ENCODE measurements around the gene CHST8.
A peak's percentile ranks its signal among the peaks of the same experiment; 100 is the strongest.

CHST8 gene

DNA sequence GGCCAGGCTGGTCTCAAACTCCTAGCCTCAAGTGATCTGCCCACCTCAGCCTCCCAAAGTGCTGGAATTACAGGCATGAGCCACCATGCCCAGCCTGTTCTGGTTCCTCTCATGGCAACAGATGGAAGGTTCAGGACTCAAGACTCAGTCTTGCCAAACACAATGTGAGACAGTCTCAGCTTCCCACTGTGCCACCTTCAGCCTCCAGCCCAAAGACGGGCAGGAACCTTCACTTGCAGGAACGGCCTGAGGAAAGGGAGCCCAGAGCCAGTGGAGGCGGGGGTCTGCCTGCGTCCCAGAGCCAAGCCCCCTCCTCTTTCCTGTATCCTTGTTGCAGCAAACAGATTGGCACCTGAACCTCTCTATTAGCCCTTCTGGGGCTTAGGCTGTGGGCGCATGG is 2.9 kb upstream of the CHST8 start:
- no peak for DNase-seq

GRCh38 chr19:33620611-33621010 is 1.1 kb upstream of the CHST8 start:
- DNase-seq, result no peak

- DNase-seq, result no peak
Measured at GRCh38 chr19:33621065-33621785, 528 bp upstream of the CHST8 start.

GRCh38 chr19:33622505-33622808 is 704 bp downstream of the CHST8 start:
- DNase-seq, result no peak

GRCh38 chr19:33622809-33623511 is 1.2 kb downstream of the CHST8 start:
- peak; percentile 10 for DNase-seq

DNA sequence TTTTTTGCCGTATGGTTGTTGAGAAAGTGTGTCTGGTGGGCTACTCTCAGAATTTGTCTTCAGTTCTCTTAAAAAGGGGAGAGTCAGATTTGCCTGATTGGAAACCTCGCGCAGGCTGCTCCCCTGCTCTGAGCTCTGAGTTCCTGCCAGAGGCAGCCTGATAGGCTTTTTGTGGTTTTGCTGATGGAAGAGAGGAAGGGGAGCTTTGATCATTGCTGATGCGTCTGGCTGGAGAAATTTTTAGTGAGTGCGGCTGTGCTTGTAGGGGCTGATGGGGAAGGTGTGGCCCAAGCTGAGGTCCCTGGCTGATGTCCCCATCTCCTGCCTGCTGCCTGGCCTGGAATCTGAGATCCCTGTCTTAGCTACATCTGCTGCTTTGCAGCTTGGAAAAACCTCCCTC is 2.8 kb downstream of the CHST8 start:
- DNase-seq, result no peak

- DNase-seq, result no peak
Measured at GRCh38 chr19:33627526-33627925, 5.8 kb downstream of the CHST8 start.

DNA sequence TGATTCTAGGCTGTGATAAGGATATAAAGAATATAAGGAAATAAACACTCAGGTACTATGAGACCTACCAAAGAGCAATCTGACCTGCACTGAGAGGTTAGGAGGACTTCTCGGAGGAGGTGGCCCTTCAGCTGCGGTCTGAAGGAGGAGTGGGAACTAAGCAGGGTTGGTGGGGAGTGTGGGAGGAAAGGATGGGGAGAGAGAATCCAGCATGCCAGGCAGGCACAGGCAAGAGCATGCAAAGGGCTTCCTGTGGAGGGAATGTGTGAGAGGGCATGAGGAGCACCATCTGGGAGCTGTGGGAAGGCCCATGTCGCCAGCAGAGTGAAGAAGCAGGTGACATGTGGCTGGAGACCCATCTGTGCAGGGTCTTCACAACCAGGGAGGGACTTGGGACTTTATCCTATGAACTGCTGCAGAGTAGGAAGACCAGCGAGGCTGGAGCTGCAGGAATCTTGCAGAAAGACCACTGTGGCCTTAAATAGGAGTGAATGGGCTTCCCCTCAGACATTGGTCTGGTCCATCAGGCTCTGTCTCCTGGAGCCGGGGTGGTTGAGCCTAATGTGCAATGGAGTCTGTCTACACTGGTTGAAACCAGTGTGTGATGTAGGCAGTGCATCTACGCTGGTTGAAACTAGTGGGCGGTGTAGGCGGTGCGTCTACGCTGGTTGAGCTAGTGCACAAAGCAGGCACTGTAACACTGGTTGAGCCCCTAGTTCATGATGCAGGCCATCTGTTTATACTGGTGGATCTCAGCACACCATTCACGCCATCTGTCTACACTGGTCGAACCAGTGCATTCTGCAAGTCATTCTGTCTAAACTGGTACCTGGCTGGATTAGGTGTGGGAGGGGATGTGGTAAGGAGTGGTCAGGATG is 6.4 kb downstream of the CHST8 start:
- DNase-seq, result no peak

GRCh38 chr19:33628921-33629825 is 7.4 kb downstream of the CHST8 start:
- no peak for DNase-seq

DNA sequence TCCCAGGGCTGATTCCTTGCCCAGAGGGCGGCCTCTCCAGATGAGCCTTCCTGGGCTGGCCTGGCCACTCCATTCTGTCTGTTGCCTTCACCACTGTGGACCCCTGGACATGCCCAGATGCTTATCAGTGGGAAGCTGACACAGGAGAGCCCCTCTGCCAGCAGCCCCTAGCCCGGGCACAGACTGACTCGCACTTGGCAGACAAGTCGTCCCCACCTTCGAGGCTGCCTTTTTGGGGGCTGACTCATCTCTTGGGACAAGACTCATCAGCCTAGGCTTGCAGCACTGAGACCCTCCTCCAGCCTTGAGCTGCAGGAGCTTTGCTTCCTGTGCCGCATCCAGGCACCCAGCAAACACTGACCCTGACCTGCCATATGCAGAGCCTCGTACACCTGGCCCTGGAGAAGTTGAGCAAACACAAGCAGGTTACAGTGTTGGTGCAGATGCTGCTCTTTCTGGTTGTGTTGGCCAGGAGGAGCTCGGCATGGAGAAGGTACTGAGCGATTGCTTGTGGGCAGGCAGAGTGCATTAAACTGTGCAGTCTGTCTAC is 8.1 kb downstream of the CHST8 start:
- no peak for DNase-seq

DNA sequence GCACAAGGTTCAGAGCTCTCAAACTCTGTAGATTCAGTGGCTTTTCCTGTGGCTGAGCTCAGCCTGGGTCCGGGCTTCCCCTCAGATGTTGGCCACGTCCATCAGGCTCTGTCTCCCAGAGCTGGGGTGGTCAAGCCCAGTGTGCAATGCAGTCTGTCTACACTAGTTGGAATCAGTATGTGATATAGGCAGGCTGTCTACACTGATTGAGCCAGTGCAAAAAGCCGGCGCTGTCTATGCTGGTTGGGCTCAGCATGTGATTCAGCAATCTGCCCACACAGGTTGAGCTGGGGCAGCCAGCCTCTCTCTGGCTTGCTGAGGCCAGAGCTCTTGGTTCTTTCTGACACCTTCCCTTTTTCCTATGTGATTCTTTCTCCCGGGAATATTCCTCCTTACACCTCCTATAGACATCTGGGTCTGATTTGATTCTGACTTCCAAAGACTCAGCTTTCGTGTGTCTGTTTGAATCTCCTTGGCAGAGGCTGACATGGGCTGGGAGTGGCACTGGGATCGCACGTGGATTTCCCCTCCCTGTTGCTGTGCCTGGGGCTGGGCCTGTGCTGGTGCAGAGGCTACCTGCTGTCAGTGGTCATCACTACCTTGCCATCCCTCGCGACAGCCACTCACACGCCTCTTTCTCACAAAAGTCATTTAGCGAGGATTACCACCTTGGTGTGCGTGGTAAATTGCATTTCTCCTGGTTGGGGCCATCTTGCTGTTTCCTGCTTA is 9.3 kb downstream of the CHST8 start:
- no peak for DNase-seq

GRCh38 chr19:33631609-33631973 is 9.8 kb downstream of the CHST8 start:
- no peak for DNase-seq

DNA sequence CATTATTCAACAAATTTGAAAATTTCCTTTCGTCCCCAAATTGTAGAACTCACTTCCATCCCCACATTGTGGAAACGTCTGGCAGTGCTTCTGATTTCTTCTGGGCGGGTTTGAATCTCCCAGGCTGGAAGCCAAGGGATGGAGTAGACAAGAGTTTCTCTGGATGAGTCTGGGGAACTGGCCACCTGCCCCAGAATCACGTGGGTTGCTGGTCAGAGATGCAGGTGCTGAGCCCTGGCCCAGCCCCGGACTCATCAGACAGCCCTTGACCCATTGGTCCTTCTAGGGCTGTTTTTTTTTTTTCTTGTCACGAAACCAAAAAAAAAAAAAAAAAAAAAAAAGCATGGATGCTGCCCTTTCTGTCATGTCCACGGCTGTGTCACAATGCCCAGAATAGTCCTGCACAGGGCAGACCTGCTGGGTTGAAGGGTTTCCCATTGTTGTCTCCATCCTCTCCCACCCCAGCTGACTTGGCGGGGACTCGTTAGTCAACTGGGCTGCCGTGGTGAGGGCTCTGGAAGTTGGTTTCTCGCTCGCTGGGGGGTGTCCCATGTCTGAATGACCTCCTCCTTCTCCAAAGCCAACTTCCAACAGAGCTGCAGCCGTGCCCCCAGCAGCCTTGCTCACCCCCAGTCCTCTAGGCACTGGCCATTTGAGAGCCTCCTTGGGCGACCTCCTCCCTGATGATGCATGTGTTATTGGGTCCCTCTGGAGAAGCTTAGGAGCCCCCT is 12.8 kb downstream of the CHST8 start:
- no peak for DNase-seq

- peak; percentile 49 for DNase-seq
Measured at GRCh38 chr19:33638167-33639034, 16.6 kb downstream of the CHST8 start.

DNA sequence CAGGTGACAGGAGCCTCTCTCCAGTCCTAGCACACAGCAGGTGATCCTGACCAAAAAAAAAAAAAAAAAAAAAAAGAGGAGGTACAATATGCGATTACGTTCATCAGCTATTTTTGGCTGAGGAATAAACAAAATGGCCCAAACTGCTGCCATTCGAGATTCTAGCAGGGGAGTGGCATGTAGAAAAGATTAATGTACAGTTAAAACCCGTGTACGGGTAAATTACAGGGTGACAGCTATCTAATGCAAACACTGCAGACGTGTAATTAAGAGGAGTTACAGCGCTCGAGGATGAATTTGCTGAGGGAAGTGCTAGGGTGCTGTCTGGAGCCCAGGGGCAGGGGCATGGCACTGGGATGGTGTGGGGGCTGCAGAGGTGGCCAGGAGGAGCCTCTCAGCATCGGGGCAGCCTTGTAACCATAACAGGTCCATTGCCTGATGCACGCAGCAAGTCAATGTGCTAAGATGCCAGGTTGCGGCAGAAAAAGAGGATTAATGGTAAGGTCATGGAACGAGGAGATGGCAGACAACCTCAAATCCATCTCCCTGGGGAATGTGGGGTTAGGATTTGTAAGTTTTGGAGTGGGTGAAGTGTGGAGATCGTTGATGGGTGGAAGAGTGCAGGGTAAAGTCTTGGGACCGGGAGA is 17.4 kb downstream of the CHST8 start:
- peak; percentile 80 for DNase-seq

DNA sequence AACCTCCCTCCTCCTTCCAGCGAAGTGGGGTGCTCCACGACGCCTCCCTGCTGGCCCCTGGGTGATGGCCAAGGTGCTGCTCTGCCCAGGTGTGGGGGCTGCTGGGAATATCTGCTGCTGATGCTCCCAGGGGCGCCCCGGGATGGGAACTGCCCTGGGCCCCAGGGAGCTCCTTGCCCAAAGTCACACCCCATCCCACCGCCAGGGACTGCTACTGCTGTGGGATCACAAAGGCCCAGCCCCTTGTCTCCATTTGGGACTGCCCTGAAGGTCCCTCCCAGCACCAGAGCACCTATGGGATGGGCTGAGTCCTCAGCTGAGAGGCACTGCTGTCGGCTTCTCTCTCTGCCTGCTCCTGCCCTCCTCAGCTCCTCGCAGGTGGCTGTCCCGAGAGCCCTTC is 19.0 kb downstream of the CHST8 start:
- no peak for DNase-seq

DNA sequence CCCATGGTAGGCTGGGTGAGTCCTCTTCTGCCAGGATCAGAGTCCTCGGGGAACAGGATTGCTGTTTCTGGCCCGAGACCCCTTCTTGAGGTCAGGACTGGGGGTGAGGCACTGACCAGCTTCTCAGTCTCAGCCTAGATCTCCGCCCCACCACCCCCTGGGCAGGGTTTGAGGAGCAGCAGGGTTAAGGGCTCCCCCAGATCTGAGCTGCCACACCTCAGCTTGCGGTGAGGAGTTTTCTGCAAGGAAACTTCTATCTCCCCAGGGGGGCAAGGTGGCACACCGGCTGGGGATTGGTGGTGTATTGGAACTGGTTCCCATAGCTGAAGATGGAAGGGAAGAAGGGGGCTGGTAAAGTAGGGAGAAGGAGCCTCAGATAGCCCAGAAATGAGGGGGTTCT is 19.5 kb downstream of the CHST8 start:
- no peak for DNase-seq

DNA sequence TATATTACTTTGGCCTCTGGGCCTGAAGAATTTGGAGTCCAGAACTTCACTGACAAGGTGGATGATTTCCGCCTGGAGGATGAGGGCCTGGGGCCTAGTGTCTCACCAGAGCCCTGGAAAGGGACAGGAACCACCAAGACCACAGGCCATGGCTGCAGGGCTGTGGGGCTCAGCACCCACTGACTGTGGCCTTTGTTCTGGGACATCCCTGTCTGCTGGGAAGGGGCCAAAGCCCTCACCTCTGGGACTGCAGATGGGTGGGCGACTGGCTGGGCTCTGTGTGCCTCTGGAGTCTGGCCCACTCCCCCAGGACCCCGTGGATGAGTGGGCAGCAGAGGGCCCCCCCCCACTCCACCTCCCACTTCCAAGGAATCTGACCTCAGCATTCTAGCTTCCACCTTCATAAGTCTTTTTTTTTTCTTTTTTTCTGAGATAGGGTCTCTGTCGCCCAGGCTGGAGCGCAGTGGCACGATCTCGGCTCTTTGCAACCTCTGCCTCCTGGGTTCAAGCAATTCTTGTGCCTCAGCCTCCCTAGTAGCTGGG is 20.3 kb downstream of the CHST8 start:
- no peak for DNase-seq

- no peak for DNase-seq
Measured at GRCh38 chr19:33644284-33644836, 22.6 kb downstream of the CHST8 start.

Data from NCI-H1105 (cell line).